ES-I3 (cell line): ENCODE results near the gene PEX1.
"Not testable (repeated sequence)": the region's sequence is repeated elsewhere in the genome, so short reads cannot be mapped to it uniquely, and the experiment has no call there.

ENCODE experiments used
- H3K36me3 ChIP-seq: 2 replicates; pipeline ENCODE4 v1.6.1; 2013; ENCODE audit warnings: mild to moderate bottlenecking, low read length, control low read depth, moderate library complexity; ENCODE audit not compliant: insufficient read depth
- H3K4me1 ChIP-seq: 2 replicates; pipeline ENCODE4 v1.6.1; 2013; ENCODE audit warnings: mild to moderate bottlenecking, control low read depth, low read length; ENCODE audit not compliant: insufficient read depth
- H3K9ac ChIP-seq: 2 replicates; pipeline ENCODE4 v1.6.1; 2013; ENCODE audit warnings: low read depth, mild to moderate bottlenecking, low read length, moderate library complexity
- H3K9me3 ChIP-seq: 2 replicates; pipeline ENCODE4 v1.6.1; 2013; ENCODE audit warnings: mild to moderate bottlenecking, low read length, moderate library complexity; ENCODE audit not compliant: control insufficient read depth, insufficient read depth

PEX1 gene

GRCh38 chr7:92461027-92462003 lies 67.0 kb downstream of the PEX1 start:
- Histone ChIP-seq H3K36me3 (peaks cover 3% of the 10 kb centered on the region), H3K4me1 (0 out of 2 replicates have a peak, but pooled peaks cover 4% of the 10 kb centered on the region), H3K9ac (no peak overlapping the region), H3K9me3 (no peaks in the 10 kb centered on the region)

GRCh38 chr7:92460510-92460909 lies 67.8 kb downstream of the PEX1 start:
- H3K36me3 ChIP-seq, result peaks cover 11% of the 10 kb centered on the region
- H3K9ac ChIP-seq, result no peak overlapping the region
- H3K9me3 ChIP-seq, result no peaks in the 10 kb centered on the region
- H3K4me1 ChIP-seq, result 0 out of 2 replicates have a peak, but pooled peaks cover 4% of the 10 kb centered on the region

DNA sequence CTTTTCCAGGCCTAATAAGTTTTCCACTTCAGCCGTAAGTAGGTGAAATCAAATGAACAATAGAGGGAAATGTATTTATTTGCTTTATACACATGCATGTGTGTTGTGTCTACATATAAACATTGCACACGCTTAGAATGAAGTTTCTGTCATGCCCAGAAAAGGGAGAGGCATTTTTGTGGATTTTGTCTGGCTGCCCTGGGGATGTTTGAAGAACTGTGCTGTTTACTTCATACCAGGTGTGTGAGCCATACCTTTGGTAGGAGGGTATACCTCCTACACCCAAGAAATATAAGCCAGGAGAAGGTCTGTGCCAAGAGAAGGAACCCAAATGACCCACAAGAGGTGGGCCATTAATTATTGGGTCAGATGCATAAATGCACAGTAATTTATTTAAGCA lies 68.2 kb downstream of the PEX1 start:
- Histone ChIP-seq H3K9ac (no peak overlapping the region), H3K36me3 (peaks cover 14% of the 10 kb centered on the region), H3K4me1 (0 out of 2 replicates have a peak, but pooled peaks cover 4% of the 10 kb centered on the region), H3K9me3 (no peaks in the 10 kb centered on the region)

DNA sequence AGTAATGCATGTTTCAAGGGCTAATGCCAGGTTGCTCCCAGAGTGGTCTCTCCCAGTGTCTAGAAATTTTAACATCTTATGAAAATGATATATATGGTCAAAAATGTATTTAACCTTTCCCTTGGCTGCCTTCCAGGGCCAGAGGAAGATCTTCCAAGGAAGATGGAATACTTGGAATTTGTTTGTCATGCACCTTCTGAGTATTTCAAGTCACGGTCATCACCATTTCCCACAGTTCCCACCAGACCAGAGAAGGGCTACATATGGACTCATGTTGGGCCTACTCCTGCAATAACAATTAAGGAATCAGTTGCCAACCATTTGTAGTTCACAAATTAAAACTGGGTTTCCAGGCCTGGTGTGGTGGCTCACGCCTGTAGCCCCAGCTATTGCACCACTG lies 72.1 kb downstream of the PEX1 start:
- peaks cover 37% of the 10 kb centered on the region for H3K36me3 ChIP-seq

GRCh38 chr7:92451645-92452044 lies 76.7 kb downstream of the PEX1 start:
- Histone ChIP-seq H3K4me1 (no peaks in the 10 kb centered on the region), H3K9ac (no peak overlapping the region), H3K9me3 (no peaks in the 10 kb centered on the region), H3K36me3 (peaks cover 48% of the 10 kb centered on the region)

More for the DNA sequence above, 72.1 kb downstream of the PEX1 start:
- no peaks in the 10 kb centered on the region for H3K9me3 ChIP-seq
- H3K4me1 ChIP-seq, result 0 out of 2 replicates have a peak, but pooled peaks cover 4% of the 10 kb centered on the region
- no peak overlapping the region for H3K9ac ChIP-seq

DNA sequence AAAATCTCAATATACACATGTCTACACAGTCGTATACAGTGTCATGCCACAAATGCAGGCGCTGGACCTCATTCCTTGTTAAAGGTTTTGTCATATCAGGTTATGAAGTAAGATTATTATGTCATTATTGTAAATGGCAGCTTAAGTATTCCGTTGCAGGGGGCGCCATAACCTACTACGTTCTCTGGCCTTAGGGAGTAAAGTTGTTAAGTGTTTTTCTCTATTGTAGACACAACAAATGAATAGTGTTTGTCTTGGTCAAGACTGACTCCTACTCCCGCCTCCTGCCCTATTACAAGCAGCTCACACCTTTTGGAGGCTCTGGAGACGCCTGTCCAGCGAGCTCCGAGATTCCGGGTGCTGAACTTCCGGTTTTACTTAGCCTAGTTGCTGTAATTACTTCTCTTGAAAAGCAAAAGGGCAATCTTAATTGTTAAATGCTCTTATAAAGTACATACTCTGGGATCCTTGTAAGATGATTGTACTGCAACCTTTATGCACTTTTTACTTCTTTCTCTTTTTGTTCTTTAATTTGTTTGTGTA lies 80.0 kb downstream of the PEX1 start:
- peak overlapping the region; percentile 90 for H3K9ac ChIP-seq
- H3K36me3 ChIP-seq, result peaks cover 22% of the 10 kb centered on the region
- H3K9me3 ChIP-seq, result no peaks in the 10 kb centered on the region
- no peaks in the 10 kb centered on the region for H3K4me1 ChIP-seq

DNA sequence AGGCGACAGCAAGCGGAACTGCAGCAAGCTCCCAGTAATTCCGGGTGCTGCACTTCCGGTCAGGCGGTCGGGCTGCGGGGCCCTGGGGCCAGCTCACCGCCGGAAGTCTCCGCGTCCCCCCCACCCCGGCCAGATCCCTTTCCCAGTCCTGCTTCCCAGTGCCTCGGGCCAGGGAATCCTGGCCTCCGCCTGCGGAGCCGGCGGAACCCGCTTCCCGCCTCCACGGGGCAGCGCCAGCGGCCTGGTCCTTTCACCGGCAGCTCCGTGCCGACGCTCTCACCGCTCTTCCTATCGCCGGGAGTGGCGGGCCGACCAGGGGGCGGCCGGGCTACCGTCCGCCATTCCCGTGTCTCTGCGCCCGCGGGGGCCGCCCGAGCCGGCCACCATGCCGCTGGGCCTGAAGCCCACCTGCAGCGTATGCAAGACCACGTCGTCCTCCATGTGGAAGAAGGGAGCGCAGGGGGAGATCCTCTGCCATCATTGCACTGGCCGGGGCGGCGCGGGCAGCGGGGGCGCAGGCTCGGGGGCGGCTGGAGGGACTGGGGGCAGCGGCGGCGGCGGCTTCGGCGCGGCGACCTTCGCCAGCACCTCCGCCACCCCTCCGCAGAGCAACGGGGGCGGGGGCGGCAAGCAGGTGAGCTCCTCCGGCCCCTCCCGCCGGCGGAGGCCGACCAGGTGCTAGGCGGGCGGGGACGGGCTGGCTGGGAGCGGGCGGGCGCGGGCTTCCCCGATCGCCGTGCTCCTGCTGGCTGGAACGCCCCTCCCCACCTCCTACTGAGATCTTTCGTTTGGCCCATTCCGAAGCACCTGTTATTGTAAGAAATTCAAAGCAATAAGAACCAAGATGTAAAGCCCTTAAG lies 80.7 kb downstream of the PEX1 start, which contains the start of gene GATAD1:
Gene GATAD1 (plus strand): TSS at position 138 of the 860 bp plus-strand sequence. CDS start 248 bp downstream, at position 386.
- H3K4me1 ChIP-seq, result no peaks in the 10 kb centered on the region
- peak within 1 kb of the TSS; percentile 90 for H3K9ac ChIP-seq
- H3K36me3 ChIP-seq, result peaks cover 18% of the 10 kb centered on the region
- no peaks in the 10 kb centered on the region for H3K9me3 ChIP-seq

GRCh38 chr7:92446869-92447344 lies 81.4 kb downstream of the PEX1 start:
- no peaks in the 10 kb centered on the region for H3K4me1 ChIP-seq
- peak overlapping the region; percentile 90 for H3K9ac ChIP-seq
- peaks cover 18% of the 10 kb centered on the region for H3K36me3 ChIP-seq

GRCh38 chr7:92442720-92443119 lies 85.6 kb downstream of the PEX1 start:
- not testable (repeated sequence) for H3K9ac ChIP-seq, H3K9me3 ChIP-seq, H3K36me3 ChIP-seq, H3K4me1 ChIP-seq

More at GRCh38 chr7:92446869-92447344, 81.4 kb downstream of the PEX1 start:
- no peaks in the 10 kb centered on the region for H3K9me3 ChIP-seq

DNA sequence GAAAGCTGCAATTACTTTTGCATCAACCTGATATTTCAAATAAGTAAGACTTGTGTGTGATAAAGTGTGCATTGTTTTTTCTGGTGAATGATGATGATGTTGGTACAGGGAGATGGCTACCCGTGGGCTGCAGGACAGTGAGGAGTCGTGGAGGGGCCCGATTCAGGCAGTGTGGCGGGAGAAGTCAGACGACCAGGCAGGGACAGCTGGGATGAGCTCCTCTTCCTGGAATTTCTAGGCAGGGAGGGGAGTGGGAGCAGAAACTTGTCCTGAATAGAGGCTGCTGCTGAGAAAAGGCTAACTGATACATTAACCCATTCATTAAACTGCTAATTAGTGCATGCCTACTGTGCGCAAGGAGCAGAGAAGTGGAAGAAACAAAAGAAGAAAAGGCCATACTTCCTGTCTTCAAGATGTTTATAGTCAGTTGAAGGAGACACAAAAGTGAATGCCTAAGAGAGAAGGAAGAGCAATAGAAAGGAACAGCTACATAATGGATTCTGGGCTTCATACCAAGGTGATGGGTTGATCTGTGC lies 90.3 kb downstream of the PEX1 start:
- Histone ChIP-seq H3K9ac (no peak overlapping the region), H3K9me3 (no peaks in the 10 kb centered on the region), H3K4me1 (peaks cover 5% of the 10 kb centered on the region; the same call in 1 of the 2 replicates), H3K36me3 (no peaks in the 10 kb centered on the region)
